T1000 (cell line): ENCODE data around the gene ADAMTSL3.

Source experiments
- DNase-seq: peaks from one replicate; lab custom pipeline; 2025; ENCODE audit warnings: mixed read lengths; lab: John Stamatoyannopoulos, UW

Gene ADAMTSL3, protein sequence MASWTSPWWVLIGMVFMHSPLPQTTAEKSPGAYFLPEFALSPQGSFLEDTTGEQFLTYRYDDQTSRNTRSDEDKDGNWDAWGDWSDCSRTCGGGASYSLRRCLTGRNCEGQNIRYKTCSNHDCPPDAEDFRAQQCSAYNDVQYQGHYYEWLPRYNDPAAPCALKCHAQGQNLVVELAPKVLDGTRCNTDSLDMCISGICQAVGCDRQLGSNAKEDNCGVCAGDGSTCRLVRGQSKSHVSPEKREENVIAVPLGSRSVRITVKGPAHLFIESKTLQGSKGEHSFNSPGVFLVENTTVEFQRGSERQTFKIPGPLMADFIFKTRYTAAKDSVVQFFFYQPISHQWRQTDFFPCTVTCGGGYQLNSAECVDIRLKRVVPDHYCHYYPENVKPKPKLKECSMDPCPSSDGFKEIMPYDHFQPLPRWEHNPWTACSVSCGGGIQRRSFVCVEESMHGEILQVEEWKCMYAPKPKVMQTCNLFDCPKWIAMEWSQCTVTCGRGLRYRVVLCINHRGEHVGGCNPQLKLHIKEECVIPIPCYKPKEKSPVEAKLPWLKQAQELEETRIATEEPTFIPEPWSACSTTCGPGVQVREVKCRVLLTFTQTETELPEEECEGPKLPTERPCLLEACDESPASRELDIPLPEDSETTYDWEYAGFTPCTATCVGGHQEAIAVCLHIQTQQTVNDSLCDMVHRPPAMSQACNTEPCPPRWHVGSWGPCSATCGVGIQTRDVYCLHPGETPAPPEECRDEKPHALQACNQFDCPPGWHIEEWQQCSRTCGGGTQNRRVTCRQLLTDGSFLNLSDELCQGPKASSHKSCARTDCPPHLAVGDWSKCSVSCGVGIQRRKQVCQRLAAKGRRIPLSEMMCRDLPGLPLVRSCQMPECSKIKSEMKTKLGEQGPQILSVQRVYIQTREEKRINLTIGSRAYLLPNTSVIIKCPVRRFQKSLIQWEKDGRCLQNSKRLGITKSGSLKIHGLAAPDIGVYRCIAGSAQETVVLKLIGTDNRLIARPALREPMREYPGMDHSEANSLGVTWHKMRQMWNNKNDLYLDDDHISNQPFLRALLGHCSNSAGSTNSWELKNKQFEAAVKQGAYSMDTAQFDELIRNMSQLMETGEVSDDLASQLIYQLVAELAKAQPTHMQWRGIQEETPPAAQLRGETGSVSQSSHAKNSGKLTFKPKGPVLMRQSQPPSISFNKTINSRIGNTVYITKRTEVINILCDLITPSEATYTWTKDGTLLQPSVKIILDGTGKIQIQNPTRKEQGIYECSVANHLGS (N-terminal part only)

DNA sequence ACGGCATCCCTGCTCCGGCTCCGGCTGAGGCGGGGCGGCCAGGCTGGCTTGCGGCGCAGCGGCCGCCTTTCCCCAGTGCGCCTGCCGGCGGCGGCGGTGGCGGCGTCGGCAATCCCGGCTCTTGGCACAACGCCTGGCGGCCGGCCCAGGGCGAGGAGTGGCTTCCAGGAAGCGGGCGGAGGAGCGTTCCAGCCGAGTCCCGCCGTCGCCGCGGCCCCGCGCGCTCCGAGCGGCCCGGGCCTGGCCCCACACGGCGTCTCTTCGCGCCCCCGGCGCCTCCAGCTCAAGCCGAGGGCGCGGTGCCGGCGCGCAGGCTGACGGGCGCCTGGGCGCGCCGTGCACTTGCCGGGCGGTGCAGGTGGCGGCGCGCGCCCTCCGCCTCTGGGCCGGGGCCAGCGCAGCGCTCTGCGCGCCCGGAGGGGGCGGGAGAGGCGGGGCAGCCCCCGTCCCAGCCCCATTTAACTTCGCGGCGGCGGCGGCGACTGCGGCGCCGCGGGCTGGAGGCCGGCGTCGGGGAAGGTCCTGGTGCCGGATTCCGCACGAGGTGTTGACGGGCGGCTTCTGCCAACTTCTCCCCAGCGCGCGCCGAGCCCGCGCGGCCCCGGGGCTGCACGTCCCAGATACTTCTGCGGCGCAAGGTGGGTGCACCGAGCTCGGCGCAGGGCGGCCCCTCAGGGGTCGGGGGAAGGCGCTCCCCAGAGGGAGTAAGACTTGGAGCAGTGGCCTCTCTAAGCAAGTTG is at the start of gene ADAMTSL3:
ADAMTSL3 (plus strand) TSS at position 485 of the 740 bp plus-strand sequence. CDS start 1,639 bp downstream, outside the sequence.
- DNase-seq: no peak

DNA sequence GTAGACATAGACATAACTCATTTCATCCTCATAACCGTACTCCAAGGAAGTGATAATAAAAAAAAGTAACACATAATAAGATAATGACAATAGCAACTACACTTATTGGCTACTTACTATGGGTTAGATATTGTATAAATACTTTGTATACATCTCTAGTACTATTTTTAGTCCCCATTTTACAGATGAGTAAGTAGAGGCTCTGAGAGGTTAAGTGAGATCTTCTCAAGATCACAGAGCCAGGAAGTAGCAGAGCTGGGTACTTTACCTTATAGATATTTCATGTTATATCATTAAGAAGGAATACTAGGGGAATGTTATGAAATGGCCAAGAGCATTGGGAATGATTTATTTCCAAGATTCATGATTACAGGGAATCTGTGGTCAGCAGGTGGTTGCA is 49.4 kb upstream of the ADAMTSL3 start:
- DNase-seq: no peak

DNA sequence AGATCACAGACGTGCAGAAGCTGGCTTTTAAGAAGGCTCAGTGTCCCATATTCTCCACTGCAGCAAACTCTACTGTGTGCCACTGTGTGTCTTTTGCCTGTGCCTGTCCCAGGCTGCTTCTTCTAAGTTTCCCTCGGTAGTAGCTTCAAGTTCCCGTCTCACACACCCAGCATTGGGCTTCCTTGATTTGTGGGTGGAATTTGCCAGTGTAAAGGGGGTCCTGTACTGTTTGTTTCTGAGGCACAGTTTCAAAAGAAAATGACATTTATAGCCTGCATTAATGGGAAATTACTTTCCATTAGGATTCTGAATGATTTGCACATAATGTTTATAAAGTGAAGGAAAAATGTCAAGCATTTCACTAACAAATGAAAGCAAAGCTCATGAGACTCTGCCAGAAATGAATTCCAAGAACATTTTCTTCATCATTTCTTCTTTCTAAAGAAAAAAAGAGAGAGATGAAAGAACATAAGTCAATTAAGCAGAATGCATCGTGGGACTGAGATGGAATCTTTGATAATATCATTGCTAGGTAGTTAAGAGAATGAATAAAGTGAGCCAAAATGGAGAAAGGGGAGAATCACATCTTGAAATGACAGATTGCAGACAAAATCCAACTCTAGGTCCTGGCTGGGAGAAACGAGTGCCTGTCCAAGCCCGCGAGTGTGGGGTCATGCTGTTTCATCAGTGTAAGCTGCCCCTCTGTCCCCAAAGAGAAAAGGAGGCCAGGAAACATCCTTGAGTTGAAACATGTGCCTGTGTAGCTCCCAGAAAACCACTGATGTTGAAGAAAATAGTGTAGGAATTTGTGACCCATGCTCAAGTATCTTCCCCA is 48.6 kb upstream of the ADAMTSL3 start:
- no peak for DNase-seq

DNA sequence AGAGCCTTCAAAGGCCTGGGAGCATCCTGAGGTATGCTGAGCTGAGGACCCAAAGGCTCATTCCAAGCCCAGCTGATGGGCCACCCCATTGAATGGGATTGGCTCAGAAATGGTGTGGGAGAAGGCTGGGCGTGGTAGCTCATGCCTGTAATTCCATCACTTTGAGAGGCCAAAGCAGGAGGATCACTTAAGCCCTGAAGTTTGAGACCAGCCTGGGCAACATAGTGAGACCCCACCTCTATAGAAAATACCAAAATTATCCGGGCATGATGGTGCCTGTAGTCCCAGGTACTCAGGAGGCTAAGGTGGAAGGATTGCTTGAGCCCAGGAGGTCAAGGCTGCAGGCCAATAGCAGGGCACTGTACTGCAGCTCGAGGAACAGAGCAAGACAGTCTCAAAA is 43.8 kb upstream of the ADAMTSL3 start:
- DNase-seq: no peak

DNA sequence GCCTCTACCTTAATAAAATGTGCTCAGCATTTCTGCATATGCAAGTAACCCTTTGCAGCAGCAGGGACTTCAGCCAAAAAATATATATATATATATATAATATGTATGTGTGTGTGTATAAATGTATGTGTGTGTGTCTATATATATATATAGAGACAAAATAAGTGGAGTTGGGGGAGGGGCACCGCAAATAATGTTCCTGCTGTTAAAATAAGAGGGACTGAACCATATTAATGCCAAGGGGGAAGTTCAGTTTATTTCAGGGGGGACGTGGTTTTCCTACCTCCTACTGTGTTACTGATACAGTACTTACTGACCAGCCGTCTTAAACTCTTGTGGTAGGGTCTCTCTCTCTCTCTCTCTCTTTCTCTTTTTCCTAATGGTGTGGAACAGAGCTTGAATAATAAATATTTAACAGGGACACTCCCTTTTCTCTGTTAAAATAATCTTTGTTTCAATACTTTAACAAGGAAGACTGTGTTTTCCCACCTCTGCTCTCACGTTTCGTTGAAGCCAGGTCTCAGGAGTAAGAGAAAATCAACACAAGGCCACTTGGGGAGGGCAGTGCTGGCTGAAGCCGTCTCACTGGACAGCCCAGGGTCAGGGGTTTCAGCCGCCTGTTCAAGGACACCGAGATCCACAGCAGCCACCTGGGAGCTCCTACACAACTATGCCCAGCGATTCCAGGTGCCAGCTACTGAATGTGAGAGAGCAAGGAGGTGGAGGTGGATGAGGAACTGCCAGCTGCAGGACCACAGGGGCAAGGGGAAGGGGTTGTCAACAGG is 42.8 kb upstream of the ADAMTSL3 start:
- DNase-seq: no peak

DNA sequence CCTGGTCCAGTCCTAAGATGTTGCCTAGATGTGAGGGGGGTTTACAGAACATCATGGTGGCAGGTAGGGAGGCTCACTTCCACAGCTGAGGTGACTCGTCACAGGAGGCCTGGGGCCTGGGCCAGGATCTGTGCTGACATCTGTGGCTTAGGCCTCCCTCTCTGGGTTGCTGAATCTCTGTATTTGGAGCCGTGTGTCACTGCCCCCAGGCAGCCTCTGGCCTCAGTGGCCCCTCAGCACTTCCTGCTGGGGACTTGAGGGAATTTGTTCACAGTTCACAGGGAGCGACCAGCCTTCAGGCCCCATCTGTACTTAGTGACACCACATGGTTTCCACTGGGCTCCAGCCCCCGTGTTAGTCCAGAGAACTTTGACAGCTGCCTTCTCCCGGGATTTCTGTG is 41.7 kb upstream of the ADAMTSL3 start:
- no peak for DNase-seq

DNA sequence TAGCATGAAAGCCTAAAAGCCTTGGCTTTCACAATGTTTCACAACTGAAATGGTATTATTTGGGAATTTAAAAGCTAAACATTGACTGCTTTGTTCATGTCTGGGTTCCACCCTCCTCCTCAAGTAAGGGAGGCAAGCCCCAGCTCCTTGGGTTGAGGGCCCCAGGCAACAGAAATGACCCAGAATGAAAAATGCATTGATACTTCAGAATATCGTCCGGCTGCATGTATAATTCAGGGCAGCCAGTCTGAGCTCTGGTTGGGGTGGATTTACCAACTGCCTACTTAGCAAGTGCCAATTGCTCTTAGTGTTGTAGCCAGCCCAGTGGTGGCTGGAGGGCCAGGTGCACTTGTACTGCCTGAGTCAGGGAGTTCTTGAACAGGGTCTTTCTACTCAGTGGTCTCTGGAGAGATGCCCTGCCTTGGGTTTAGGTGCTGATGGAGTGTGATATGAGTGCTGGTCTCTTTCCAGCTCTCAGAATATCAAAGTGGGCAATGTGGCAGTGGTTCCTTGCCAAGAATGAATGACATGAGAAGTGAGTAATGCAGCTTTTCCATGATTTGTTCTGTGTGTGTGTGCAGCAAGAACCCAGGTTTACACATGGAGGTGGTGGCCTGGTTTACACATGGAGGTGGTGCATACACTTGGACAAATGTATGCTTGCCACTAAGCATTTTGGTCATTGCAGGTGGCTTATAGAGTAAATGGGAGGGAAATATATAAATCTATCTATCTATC is 40.9 kb upstream of the ADAMTSL3 start:
- no peak for DNase-seq

DNA sequence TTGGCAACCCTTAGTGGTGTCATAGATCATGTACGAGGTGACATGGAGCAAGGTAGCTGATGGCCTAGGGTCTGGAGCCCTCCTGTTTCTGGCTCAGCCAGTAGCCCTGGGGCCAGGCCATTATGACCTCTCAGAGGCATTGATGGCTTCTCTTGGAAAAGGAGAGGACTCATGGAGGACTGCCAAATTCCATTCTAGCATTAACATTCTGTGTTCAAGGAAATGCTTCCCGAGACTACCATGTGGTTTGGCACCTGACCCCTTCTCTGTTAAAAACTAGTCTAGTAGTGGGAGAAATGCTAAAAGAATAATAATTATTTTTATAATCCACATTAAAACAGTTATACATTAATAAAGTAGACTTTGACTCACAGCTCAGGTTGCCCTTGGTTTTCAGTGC is 40.2 kb upstream of the ADAMTSL3 start:
- DNase-seq: no peak

DNA sequence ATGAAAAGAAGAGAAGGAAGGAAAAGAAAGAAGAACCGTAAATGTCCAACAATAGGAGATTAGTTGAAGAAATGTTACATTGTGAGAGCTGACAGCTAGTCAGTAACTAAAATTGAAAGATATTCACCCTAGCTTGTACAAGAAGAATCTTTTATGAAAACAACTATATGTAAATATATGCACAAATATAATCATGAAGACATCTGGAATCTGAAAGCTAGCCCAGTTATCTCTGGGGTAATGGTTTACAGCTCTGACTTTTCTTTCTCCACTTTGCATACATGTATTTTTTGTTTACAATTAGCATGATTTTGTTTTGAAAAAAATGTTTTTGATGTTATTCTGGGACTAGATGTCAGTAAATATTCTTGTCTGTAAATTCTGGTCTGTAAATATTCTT is 37.1 kb upstream of the ADAMTSL3 start:
- DNase-seq: no peak

DNA sequence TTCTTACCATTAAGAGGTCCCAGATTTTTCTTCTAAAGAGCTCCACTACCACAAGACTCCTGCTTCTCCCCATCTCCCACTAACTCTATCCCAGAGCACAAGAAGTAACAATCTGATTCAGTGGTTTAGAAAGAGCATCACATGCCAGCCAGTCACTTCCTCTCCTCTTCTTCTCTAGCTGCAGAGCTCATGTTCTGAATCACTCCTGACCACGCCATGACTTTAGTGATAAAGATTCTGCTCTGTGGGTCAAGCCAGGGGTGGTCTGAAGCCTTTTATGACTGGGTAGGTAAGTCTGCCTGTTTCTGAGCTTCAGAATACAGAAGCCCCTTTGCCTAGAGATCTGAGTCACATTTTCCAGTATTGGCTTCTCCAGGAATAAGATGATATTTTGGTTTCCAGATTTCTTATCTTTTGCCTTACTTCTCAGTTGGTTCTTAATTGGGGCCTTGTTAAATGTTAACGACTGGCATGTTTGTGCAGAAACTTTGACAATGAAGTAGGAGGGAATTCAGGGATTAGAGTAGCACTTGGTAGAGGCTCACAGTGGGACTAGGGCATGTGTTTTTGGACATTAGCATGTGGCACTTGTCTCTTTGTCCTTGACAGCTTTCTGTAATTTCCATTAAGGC is 27.6 kb upstream of the ADAMTSL3 start:
- no peak for DNase-seq

DNA sequence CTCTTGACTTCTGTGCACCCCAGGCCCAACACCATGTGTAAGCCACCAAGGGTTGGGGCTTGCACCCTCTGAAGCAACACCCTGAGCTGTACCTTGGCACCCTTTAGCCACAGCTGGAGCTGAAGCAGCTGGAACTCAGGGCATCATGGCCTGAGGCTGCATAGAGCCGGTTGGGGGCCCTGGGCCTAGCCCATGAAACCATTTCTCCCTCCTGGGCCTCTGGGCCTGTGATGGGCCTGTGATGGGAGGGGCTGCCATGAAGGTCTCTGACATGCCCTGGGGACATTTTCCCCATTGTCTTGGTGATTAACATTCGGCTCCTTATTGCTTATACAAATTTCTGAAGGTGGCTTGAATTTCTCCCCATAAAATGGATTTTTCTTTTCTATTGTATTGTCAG is 22.4 kb upstream of the ADAMTSL3 start:
- no peak for DNase-seq

DNA sequence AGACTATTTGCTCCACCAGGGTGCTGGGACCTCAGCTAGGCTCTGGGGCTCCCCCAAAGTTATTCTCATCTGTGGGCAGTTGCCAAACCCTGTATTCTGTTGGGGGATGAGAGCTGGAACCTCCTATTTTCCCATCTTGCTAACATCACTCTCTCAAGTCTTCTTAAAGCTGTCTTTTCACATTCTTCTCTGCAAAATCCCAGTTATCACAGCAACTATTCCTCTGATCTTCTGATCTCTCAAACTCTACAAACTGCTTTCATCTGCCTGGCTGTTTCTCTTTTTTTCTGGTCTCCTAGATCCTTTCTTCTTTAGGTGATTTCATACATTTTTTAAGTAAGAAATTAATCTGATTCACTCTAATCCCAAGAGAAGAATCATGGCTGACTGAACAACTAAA is 10.7 kb upstream of the ADAMTSL3 start:
- no peak for DNase-seq

DNA sequence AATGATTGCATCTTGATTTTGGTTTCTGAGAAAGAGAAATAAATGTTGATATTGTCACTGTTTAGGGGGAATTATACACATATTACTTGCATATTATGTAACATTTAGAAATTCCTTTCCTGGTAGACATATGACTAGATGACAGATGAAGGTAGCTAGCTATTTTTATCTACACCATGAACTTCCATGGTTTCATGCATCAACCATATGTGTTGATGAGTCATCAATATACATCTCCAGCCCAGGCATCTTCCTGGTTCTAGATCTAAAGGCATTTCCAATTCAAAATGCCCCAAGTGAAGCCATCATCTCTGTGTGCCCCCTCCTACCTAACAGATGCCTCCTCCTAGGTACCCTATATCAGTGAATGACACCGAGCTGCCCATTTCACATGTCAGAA is 9.5 kb upstream of the ADAMTSL3 start:
- no peak for DNase-seq

DNA sequence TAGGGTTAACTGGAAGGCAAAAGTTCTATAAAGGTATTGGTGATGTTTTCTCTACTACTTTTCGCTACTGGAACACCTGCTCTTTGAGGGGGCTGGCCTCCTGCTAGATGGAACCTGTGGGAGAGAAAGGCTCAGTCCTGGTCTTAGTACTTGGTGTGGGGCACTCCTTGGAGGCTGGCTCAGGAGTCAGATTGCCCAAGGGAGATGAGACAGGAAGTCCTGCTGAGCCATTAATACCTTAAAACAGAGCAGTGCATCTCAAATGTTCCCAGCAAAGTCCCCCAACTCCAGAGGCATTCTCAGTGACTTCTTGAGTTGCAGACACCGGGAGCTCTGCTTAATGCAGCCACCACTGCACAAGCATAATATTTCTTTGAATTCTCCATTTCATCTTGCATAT is 3.1 kb upstream of the ADAMTSL3 start:
- DNase-seq: no peak

DNA sequence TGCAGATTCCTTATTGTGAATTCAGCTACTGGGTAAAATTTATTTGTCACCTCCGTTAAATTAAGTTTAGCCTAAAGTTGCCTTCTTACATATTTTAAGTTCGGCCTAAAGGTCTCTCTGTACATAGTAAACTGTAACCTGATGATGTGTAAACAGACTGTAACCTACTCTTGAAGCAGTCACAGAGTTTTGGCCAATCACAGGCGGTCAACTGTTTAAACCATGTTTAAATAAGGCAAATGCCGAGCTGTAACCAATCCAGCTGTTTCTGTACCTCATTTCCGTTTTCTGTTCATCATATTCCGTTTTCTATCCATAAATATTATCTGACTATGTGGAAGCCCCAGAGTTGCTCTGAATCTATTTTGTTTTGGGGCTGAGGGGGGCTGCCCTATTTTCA is 2.4 kb upstream of the ADAMTSL3 start:
- DNase-seq: no peak

DNA sequence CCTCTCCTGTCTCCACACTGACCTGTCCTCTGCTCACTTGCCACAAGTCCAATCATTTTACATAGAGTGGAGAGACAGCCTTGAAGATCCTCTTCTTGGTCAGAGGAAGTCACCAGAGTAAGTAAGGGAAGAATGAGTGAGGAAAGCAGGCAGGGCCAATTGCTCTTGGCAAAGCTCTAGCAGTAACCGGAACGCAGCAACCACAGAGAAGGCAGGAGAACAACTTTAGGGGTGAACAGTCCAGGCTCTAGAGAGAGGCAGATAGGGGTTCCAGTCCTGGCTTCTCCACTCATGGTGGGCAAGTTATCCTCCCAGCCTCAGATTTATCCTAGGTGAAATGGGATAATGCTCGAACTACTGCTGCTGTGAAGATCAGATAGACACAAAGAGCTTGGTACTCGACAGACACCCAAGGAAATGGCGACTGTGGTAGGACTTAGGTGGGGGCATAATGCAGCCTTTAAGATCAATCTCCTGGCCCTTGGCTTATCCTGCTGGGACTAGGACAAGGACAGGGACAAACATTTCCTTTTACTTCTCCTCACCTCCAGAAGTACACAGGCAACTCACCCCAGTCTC is 1.2 kb upstream of the ADAMTSL3 start:
- no peak for DNase-seq

DNA sequence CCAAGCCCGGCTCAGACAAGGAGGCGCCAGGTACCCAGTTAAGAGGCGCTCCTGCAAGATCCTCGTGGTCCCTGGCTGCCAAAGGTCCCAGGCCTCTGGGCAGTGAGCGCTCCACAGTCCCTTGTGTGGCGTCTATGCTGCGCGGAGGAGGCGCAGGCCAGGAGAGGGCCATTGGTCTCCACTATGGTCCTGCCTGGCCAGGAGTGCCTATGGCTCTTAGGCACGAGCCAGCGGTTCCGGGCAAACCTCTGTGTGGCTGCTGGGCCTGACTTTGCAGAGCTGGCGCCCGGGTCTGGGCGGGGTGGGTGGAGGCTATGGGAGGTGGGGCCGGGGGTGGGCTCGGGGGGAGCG is 660 bp upstream of the ADAMTSL3 start:
- no peak for DNase-seq
